Neuronal stem cell (in vitro differentiated cells): ENCODE measurements around the gene SEPHS1.
"Not testable (repeated sequence)": the region's sequence is repeated elsewhere in the genome, so short reads cannot be mapped to it uniquely, and the experiment has no call there.

Experiments used
- DNase-seq: peaks from one replicate; pipeline ENCODE4 v3.0.0-alpha.2; 2013; ENCODE audit warnings: low spot score
- H2AFZ ChIP-seq: one replicate; pipeline ENCODE4 v1.6.1; 2013; ENCODE audit warnings: mild to moderate bottlenecking, low read length, inconsistent platforms
- H2AK5ac ChIP-seq: 2 replicates; pipeline ENCODE4 v1.6.1; 2013; ENCODE audit warnings: low read depth, mild to moderate bottlenecking, inconsistent platforms, low read length, moderate library complexity, mixed read lengths
- H2BK120ac ChIP-seq: 2 replicates; pipeline ENCODE4 v1.6.1; 2013; ENCODE audit warnings: low read depth, mild to moderate bottlenecking, inconsistent platforms, low read length, moderate library complexity, mixed read lengths
- H2BK12ac ChIP-seq: one replicate; pipeline ENCODE4 v1.6.1; 2013; ENCODE audit warnings: low read length, inconsistent platforms
- H2BK15ac ChIP-seq: 2 replicates; pipeline ENCODE4 v1.6.1; 2013; ENCODE audit warnings: mild to moderate bottlenecking, low read length, inconsistent platforms, mixed read lengths
- H2BK5ac ChIP-seq: one replicate; pipeline ENCODE4 v1.6.1; 2013; ENCODE audit warnings: inconsistent platforms, mild to moderate bottlenecking, low read length, moderate library complexity
- H3K14ac ChIP-seq: one replicate; pipeline ENCODE4 v1.6.1; 2013; ENCODE audit warnings: low read length, inconsistent platforms
- H3K18ac ChIP-seq: 2 replicates; pipeline ENCODE4 v1.6.1; 2013; ENCODE audit warnings: low read length, inconsistent platforms
- H3K23ac ChIP-seq: 2 replicates; pipeline ENCODE4 v1.6.1; 2013; ENCODE audit warnings: low read depth, mild to moderate bottlenecking, mixed read lengths, low read length, inconsistent platforms; ENCODE audit not compliant: poor library complexity
- H3K27ac ChIP-seq: replicated peaks from 3 replicates; pipeline ENCODE4 v1.5.1; 2013; ENCODE audit warnings: low read length, inconsistent platforms
- H3K27me3 ChIP-seq, 3 experiments: 2 replicates each; pipeline ENCODE4 v1.6.1; 2013; ENCODE audit warnings: low read length in 3 of 3, mild to moderate bottlenecking in 2 of 3, inconsistent platforms in 1 of 3, low read depth in 1 of 3, mixed read lengths in 1 of 3, moderate library complexity in 1 of 3; ENCODE audit not compliant: control insufficient read depth in 3 of 3, insufficient read depth in 3 of 3
- H3K36me3 ChIP-seq, 2 donors: replicated peaks in 1 of 2; 2 replicates each; pipeline ENCODE4 v1.6.1; 2013; ENCODE audit warnings: low read length in 2 of 2; ENCODE audit not compliant: control insufficient read depth in 2 of 2, insufficient read depth in 2 of 2
- H3K4ac ChIP-seq: 2 replicates; pipeline ENCODE4 v1.6.1; 2013; ENCODE audit warnings: inconsistent platforms, mild to moderate bottlenecking, low read length, moderate library complexity
- H3K4me1 ChIP-seq, 2 donors: 1 replicate in 1 of 2; 2 replicates in 1 of 2; pipeline ENCODE4 v1.6.1; 2013; ENCODE audit warnings: low read length in 2 of 2, low read depth in 1 of 2; ENCODE audit not compliant: control insufficient read depth in 2 of 2, insufficient read depth in 1 of 2
- H3K4me2 ChIP-seq: one replicate; pipeline ENCODE4 v1.6.1; 2013; ENCODE audit warnings: mild to moderate bottlenecking, low read length, inconsistent platforms; ENCODE audit not compliant: insufficient read depth, poor library complexity, severe bottlenecking
- H3K4me3 ChIP-seq, 2 donors: 2 replicates each; pipeline ENCODE4 v1.5.1; 2013; ENCODE audit warnings: low read length in 2 of 2, mild to moderate bottlenecking in 2 of 2, inconsistent platforms in 1 of 2, moderate library complexity in 1 of 2
- H3K79me1 ChIP-seq: one replicate; pipeline ENCODE4 v1.6.1; 2013; ENCODE audit warnings: low read depth, mild to moderate bottlenecking, inconsistent platforms, low read length, moderate library complexity
- H3K9ac ChIP-seq: one replicate; pipeline ENCODE4 v1.6.1; 2013; ENCODE audit warnings: mild to moderate bottlenecking, low read depth, low read length, inconsistent platforms; ENCODE audit not compliant: poor library complexity
- H3K9me3 ChIP-seq, 2 donors: replicated peaks in 1 of 2; 2 replicates each; pipeline versions ENCODE3 to v1.6.1; 2013; ENCODE audit warnings: low read length in 2 of 2, mild to moderate bottlenecking in 2 of 2, inconsistent platforms in 1 of 2, low read depth in 1 of 2, mixed read lengths in 1 of 2, moderate library complexity in 1 of 2; ENCODE audit not compliant: control insufficient read depth in 2 of 2, insufficient read depth in 1 of 2
- H4K8ac ChIP-seq: one replicate; pipeline ENCODE4 v1.6.1; 2013; ENCODE audit warnings: low read depth, mild to moderate bottlenecking, inconsistent platforms, low read length, moderate library complexity
- H4K91ac ChIP-seq: one replicate; pipeline ENCODE4 v1.6.1; 2013; ENCODE audit warnings: low read length, low read depth, mild to moderate bottlenecking, inconsistent platforms; ENCODE audit not compliant: poor library complexity
- WGBS, 2 donors: extraction: QIAGEN DNeasy Blood & Tissue Kit; methylation state at CpG; one replicate each; pipeline ENCODE4 v1.1.7; 2013; ENCODE audit warnings: missing lambda C conversion rate in 2 of 2, mixed read lengths in 1 of 2; ENCODE audit not compliant: insufficient read length in 2 of 2, insufficient replicate concordance in 1 of 2; ENCODE audit errors: extremely low coverage in 2 of 2; 5-methylcytosine and 5-hydroxymethylcytosine counted together

SEPHS1 gene

GRCh38 chr10:13386021-13386420 lies 37.9 kb upstream of the SEPHS1 start:
- no peaks in the 10 kb centered on the region for H3K36me3 ChIP-seq
- no peak overlapping the region for H3K9ac ChIP-seq
- no peak overlapping the region for H3K4me3 ChIP-seq
- WGBS, 2 donors = no CpG with 5 or more reads among the region's 7 CpGs
- no peak overlapping the region for H3K4me2 ChIP-seq
- H3K14ac ChIP-seq = no peak overlapping the region
- DNase-seq = no peak
- peaks cover 0 to 2% of the 10 kb centered on the region in 2 donors for H3K4me1 ChIP-seq
- no peaks in the 10 kb centered on the region for H3K79me1 ChIP-seq
- no peak overlapping the region for H2BK120ac ChIP-seq
- no peak overlapping the region for H2AFZ ChIP-seq
- H3K23ac ChIP-seq = no peak overlapping the region
- H2BK12ac ChIP-seq = no peak overlapping the region
- H4K8ac ChIP-seq = no peak overlapping the region
- H4K91ac ChIP-seq = no peak overlapping the region
- H2BK15ac ChIP-seq = no peak overlapping the region
- no peak overlapping the region for H2BK5ac ChIP-seq
- no peak overlapping the region for H3K4ac ChIP-seq
- no peaks in the 10 kb centered on the region for H3K9me3 ChIP-seq
- H2AK5ac ChIP-seq = no peak overlapping the region
- peaks cover 2 to 17% (median 13%) of the 10 kb centered on the region in 3 experiments for H3K27me3 ChIP-seq
- H3K18ac ChIP-seq = no peak overlapping the region
- H3K27ac ChIP-seq = no peak overlapping the region

DNA sequence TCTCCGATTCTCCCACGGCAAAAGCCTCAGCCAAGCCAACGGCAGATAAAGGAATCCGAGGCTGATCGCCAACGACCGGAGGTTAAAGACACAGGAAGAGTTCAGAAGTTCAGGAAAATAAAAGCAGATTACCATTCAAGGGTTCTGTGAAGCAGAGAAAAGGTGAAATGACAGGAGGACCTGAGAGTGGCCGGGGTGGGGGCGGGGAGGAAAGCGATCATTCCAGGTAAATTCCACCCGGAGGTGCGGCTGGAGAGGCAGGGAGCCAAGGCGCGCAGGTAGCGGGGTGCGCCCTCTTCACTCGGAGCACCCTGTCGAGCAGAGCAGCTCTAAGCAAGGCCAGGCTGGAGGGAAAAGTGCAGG lies 35.3 kb upstream of the SEPHS1 start:
- Histone ChIP-seq H3K18ac (peak overlapping the region; percentile 57), H3K9me3 (no peaks in the 10 kb centered on the region), H2AFZ (peak overlapping the region; percentile 61), H2BK5ac (no peak overlapping the region), H3K23ac (no peak overlapping the region), H3K9ac (no peak overlapping the region), H4K91ac (no peak overlapping the region), H3K36me3 (no peaks in the 10 kb centered on the region), H2AK5ac (no peak overlapping the region), H2BK120ac (no peak overlapping the region), H3K4me1 (peaks cover 0 to 2% of the 10 kb centered on the region in 2 donors), H2BK15ac (no peak overlapping the region), H2BK12ac (no peak overlapping the region), H3K4me3 (no peak overlapping the region), H3K4ac (no peak overlapping the region), H3K27ac (no peak overlapping the region), H3K79me1 (no peaks in the 10 kb centered on the region), H3K4me2 (peak overlapping the region; percentile 43), H4K8ac (no peak overlapping the region), H3K27me3 (peaks cover 2 to 17% (median 15%) of the 10 kb centered on the region in 3 experiments), H3K14ac (no peak overlapping the region)
- DNase-seq = no peak
- no CpG with 5 or more reads among the region's 18 CpGs for WGBS, 2 donors

- no peak overlapping the region for H3K4ac ChIP-seq
- DNase-seq = no peak
- peaks cover 2 to 17% (median 15%) of the 10 kb centered on the region in 3 experiments for H3K27me3 ChIP-seq
- H3K4me1 ChIP-seq = peaks cover 0 to 2% of the 10 kb centered on the region in 2 donors
- H3K4me3 ChIP-seq = no peak overlapping the region
- no peak overlapping the region for H2BK12ac ChIP-seq
- no peak overlapping the region for H2AK5ac ChIP-seq
- no peak overlapping the region for H3K23ac ChIP-seq
- H3K79me1 ChIP-seq = no peaks in the 10 kb centered on the region
- no peaks in the 10 kb centered on the region for H3K9me3 ChIP-seq
- peak overlapping the region; percentile 61 for H2AFZ ChIP-seq
- H3K14ac ChIP-seq = no peak overlapping the region
- no peak overlapping the region for H2BK15ac ChIP-seq
- H2BK5ac ChIP-seq = no peak overlapping the region
- H3K4me2 ChIP-seq = peak overlapping the region; percentile 43
- H2BK120ac ChIP-seq = no peak overlapping the region
- no peak overlapping the region for H4K8ac ChIP-seq
- no peak overlapping the region for H3K9ac ChIP-seq
- no peak overlapping the region for H4K91ac ChIP-seq
- no CpG with 5 or more reads among the region's 23 CpGs for WGBS, 2 donors
- H3K18ac ChIP-seq = no peak overlapping the region
- no peak overlapping the region for H3K27ac ChIP-seq
- no peaks in the 10 kb centered on the region for H3K36me3 ChIP-seq
Measured at GRCh38 chr10:13382703-13383398, 34.8 kb upstream of the SEPHS1 start.

DNA sequence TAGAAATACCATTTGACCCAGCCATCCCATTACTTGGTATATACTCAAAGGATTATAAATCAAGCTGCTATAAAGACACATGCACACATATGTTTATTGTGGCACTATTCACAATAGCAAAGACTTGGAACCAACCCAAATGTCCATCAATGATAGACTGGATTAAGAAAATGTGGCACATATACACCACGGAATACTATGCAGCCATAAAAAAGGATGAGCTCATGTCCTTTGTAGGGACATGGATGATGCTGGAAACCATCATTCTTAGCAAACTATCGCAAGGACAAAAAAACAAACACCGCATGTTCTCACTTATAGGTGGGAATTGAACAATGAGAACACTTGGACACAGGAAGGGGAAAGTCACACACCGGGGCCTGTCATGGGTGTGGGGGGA lies 31.0 kb upstream of the SEPHS1 start:
- H3K4ac ChIP-seq, H2BK12ac ChIP-seq, H3K4me2 ChIP-seq, H3K4me3 ChIP-seq, H3K4me1 ChIP-seq, H3K18ac ChIP-seq, H3K9me3 ChIP-seq, H3K27ac ChIP-seq, H4K91ac ChIP-seq, DNase-seq, H3K9ac ChIP-seq, H4K8ac ChIP-seq, H3K36me3 ChIP-seq, H2BK120ac ChIP-seq, H3K79me1 ChIP-seq, H2BK15ac ChIP-seq, H3K23ac ChIP-seq, H3K14ac ChIP-seq, H2AFZ ChIP-seq, H2AK5ac ChIP-seq, H2BK5ac ChIP-seq: not testable (repeated sequence)
- WGBS, 2 donors = no CpG with 5 or more reads among the region's 4 CpGs
- H3K27me3 ChIP-seq = peaks cover 2 to 15% (median 12%) of the 10 kb centered on the region in 3 experiments
